Measurements from ENCODE around the gene TNS1. TPM values are rescaled to one million over a fixed set of nuclear protein-coding genes. Genes with fewer than 3 reads are reported as not detected.

TNS1 gene
- total RNA-seq, 1 experiment from 2014 or later = 6.2 TPM

- ATAC-seq (no peak), DNase-seq (ENCODE audit: low read depth, low spot score) (no peak)
- H3K4me1 ChIP-seq (ENCODE audit: control insufficient read depth in 1 of 2, insufficient read depth in 2 of 2, low read length in 2 of 2) = peaks cover 0 to 7% of the 10 kb centered on the region in 2 experiments; a peak in 2 of 4 replicates
- H3K9me2 ChIP-seq (ENCODE audit: insufficient read depth) = no peaks in the 10 kb centered on the region
- no peaks in the 10 kb centered on the region for H3K9me3 ChIP-seq (ENCODE audit: control insufficient read depth in 1 of 2, insufficient read depth in 1 of 2, low read depth in 1 of 2, low read length in 2 of 2)
- intact Hi-C loops (cut with micrococcal nuclease) = no loop called here
- no peaks in the 10 kb centered on the region for H3K79me2 ChIP-seq (ENCODE audit: insufficient read depth, low read length)
- H4K20me1 ChIP-seq (ENCODE audit: insufficient read depth) = no peaks in the 10 kb centered on the region
- H2AFZ ChIP-seq (ENCODE audit: low read depth, low read length, poor library complexity, severe bottlenecking) = no peak overlapping the region
- H3K4me3 ChIP-seq (replicated peaks in 1 of 2; ENCODE audit: low read depth in 1 of 2, low read length in 2 of 2) = no peak overlapping the region
- no peak for TF ChIP-seq ELF1 (IDR thresholded peaks at IDR 0.05; ENCODE audit: borderline replicate concordance, low read depth)
- TF ChIP-seq EGR1 (IDR thresholded peaks at IDR 0.05; ENCODE audit: low read depth) = no peak
- no peak for TF ChIP-seq ATF3 (IDR thresholded peaks at IDR 0.05)
- no peak for TF ChIP-seq MAX (IDR thresholded peaks at IDR 0.05)
- TF ChIP-seq ZBTB33 (IDR thresholded peaks at IDR 0.05; ENCODE audit: extremely low read depth, insufficient replicate concordance, low read length) = no peak
- no peak for TF ChIP-seq EZH2 (IDR thresholded peaks at IDR 0.05)
- TF ChIP-seq YY1 (IDR thresholded peaks at IDR 0.05; ENCODE audit: extremely low read depth, insufficient replicate concordance, low read depth, low read length) = no peak
- TF ChIP-seq CEBPB (IDR thresholded peaks at IDR 0.05; ENCODE audit: low read depth) = no peak
- TF ChIP-seq CBX3 (IDR thresholded peaks at IDR 0.05; ENCODE audit: low read depth) = no peak
- no peak for TF ChIP-seq ZFX (IDR thresholded peaks at IDR 0.05)
- TF ChIP-seq POLR2AphosphoS5 (IDR thresholded peaks at IDR 0.05; ENCODE audit: low read depth, low read length) = no peak
- no peak for TF ChIP-seq FOSL1 (IDR thresholded peaks at IDR 0.05; ENCODE audit: low read depth)
- no peak for TF ChIP-seq POLR2A (IDR thresholded peaks at IDR 0.05; ENCODE audit: borderline replicate concordance, extremely low read depth, insufficient read depth, insufficient read length)
- TF ChIP-seq SIN3A (IDR thresholded peaks at IDR 0.05; ENCODE audit: low read depth) = no peak
- TF ChIP-seq SP1 (IDR thresholded peaks at IDR 0.05; ENCODE audit: low read depth) = no peak
- TF ChIP-seq CTCF (IDR thresholded peaks at IDR 0.05 in 2 of 3, conservative IDR thresholded peaks at IDR 0.05 in 1 of 3; ENCODE audit: borderline replicate concordance in 1 of 3, insufficient read depth in 1 of 3, low read depth in 2 of 3, low read length in 2 of 3) = no peak
- BruUV-seq (replicated peaks) = no TSS peak
- ChIA-PET POLR2A (no interaction called here), RAD21 (ENCODE audit: low non-redundant PET in 1 of 2, low total read pairs in 2 of 2, uncharacterized antibody in 2 of 2, unreplicated experiment in 2 of 2) (no interaction called here), CTCF (no interaction called here)
- H3K27me3 ChIP-seq (ENCODE audit: insufficient read depth, low read length) = no peaks in the 10 kb centered on the region
- H3K27ac ChIP-seq (ENCODE audit: low read depth, low read length) = no peak overlapping the region
- no peaks in the 10 kb centered on the region for H3K36me3 ChIP-seq (ENCODE audit: control insufficient read depth in 1 of 2, insufficient read depth in 2 of 2, low read length in 2 of 2)
- H3K4me2 ChIP-seq (ENCODE audit: low read length) = no peak overlapping the region
- H3K9ac ChIP-seq (ENCODE audit: low read length) = no peak overlapping the region
Measured at GRCh38 chr2:217793566-217794132, 209.1 kb downstream of the TNS1 start.

All from HCT116 (cell line).